Neural crest cell (in vitro differentiated cells): ENCODE data around the gene SLC30A7. TPM values are rescaled to one million over a fixed set of nuclear protein-coding genes. Genes with fewer than 3 reads are reported as not detected.

ENCODE experiments used
- DNase-seq: peaks from one replicate; pipeline ENCODE4 v3.0.0; 2021; ENCODE audit warnings: low read depth, mixed read lengths, low spot score
- H3K27ac Mint-ChIP-seq: one replicate; pipeline ENCODE4 v1.8.0; 2021; ENCODE audit warnings: mild to moderate bottlenecking, mixed read lengths; ENCODE audit not compliant: unreplicated experiment
- H3K27me3 Mint-ChIP-seq: 2 replicates; pipeline ENCODE4 v1.8.0; 2021; ENCODE audit warnings: low read depth, mild to moderate bottlenecking, mixed read lengths
- H3K36me3 Mint-ChIP-seq: 2 replicates; pipeline ENCODE4 v1.8.0; 2021; ENCODE audit warnings: low read depth, mild to moderate bottlenecking, mixed read lengths
- H3K4me1 Mint-ChIP-seq: 2 replicates; pipeline ENCODE4 v1.8.0; 2021; ENCODE audit warnings: mixed read lengths
- H3K4me3 Mint-ChIP-seq: one replicate; pipeline ENCODE4 v1.8.0; 2021; ENCODE audit warnings: mild to moderate bottlenecking, mixed read lengths
- H3K9me3 Mint-ChIP-seq: 2 replicates; pipeline ENCODE4 v1.8.0; 2021; ENCODE audit warnings: mixed read lengths
- total RNA-seq: library from RNA; stranded (reverse); gene quantifications from 2 replicates; pipeline ENCODE4 v1.2.1, GENCODE V29; 2021
- TF ChIP-seq, protein P1 (sequence below): fragments of 200-600 bp; sonication (generic); conservative IDR thresholded peaks from 2 replicates; pipeline ENCODE4 v1.5.0; 2021; ENCODE audit warnings: antibody characterized with exemption, mild to moderate bottlenecking

SLC30A7 gene
- total RNA-seq, 1 donor from 2014 or later, result 22.9 TPM

DNA sequence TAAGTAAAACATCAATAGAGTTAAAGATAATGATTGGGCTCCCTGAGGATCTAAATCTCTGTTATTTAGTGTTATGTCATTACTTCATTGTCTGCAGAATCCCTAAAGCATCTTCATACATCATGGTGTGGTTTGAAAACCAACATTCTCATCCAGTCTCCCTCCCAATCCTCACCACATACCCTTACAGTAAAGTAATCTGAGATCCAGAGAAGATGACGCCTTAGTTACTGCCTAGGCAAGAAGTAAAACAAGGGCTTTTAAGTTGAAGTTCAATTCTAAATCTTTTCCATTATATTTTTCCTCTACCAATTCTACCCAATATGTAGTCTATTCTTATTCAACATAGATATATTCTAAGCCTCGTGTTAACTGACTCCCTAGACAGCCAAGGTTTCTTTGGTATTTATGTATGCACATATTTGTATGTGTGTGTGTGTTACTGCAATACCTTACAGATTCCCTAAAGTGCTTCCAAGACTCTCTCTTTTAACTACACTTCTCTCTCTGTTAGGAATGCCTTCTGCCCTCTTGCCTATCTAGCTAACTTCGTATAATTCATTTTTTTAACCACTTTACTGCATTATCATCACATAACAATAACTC is 112.4 kb downstream of the SLC30A7 start:
- Mint-ChIP-seq H3K36me3 (peaks cover 25% of the 10 kb centered on the region), H3K9me3 (no peaks in the 10 kb centered on the region), H3K4me1 (peaks cover 8% of the 10 kb centered on the region), H3K27ac (no peak overlapping the region), H3K4me3 (no peak overlapping the region), H3K27me3 (no peaks in the 10 kb centered on the region)
- TF ChIP-seq, protein P1, sequence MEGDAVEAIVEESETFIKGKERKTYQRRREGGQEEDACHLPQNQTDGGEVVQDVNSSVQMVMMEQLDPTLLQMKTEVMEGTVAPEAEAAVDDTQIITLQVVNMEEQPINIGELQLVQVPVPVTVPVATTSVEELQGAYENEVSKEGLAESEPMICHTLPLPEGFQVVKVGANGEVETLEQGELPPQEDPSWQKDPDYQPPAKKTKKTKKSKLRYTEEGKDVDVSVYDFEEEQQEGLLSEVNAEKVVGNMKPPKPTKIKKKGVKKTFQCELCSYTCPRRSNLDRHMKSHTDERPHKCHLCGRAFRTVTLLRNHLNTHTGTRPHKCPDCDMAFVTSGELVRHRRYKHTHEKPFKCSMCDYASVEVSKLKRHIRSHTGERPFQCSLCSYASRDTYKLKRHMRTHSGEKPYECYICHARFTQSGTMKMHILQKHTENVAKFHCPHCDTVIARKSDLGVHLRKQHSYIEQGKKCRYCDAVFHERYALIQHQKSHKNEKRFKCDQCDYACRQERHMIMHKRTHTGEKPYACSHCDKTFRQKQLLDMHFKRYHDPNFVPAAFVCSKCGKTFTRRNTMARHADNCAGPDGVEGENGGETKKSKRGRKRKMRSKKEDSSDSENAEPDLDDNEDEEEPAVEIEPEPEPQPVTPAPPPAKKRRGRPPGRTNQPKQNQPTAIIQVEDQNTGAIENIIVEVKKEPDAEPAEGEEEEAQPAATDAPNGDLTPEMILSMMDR, result no peak
- DNase-seq, result no peak

GRCh38 chr1:101013776-101014175 is 117.9 kb downstream of the SLC30A7 start:
- H3K4me3 Mint-ChIP-seq, result no peak overlapping the region
- peaks cover 27% of the 10 kb centered on the region for H3K36me3 Mint-ChIP-seq
- DNase-seq, result no peak
- H3K27ac Mint-ChIP-seq, result no peak overlapping the region
- no peaks in the 10 kb centered on the region for H3K4me1 Mint-ChIP-seq
- H3K9me3 Mint-ChIP-seq, result no peaks in the 10 kb centered on the region
- H3K27me3 Mint-ChIP-seq, result no peaks in the 10 kb centered on the region
- TF ChIP-seq, protein P1, result no peak

DNA sequence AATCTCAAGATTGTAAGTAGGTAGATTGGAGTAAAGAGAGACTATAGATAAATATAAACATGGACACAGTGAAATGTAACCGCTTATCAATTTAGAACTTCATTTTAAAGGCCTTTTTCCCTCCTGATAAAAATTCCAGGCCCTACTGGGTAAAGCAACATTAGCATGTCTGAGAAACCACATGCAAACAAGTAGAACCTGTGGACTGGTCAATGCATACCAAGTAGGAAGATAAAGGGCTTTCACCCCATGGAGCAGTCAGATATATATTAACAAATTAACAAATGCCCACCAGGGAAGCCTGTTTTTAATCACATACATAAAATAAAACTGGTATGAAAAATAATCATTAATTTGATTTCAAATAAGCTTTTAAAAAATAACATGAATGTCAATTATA is 121.6 kb downstream of the SLC30A7 start:
- DNase-seq, result no peak
- H3K36me3 Mint-ChIP-seq, result peaks cover 23% of the 10 kb centered on the region
- H3K4me1 Mint-ChIP-seq, result no peaks in the 10 kb centered on the region
- TF ChIP-seq, protein P1, result no peak
- no peaks in the 10 kb centered on the region for H3K9me3 Mint-ChIP-seq
- H3K4me3 Mint-ChIP-seq, result no peak overlapping the region
- no peak overlapping the region for H3K27ac Mint-ChIP-seq
- no peaks in the 10 kb centered on the region for H3K27me3 Mint-ChIP-seq

GRCh38 chr1:101022294-101022693 is 126.4 kb downstream of the SLC30A7 start:
- TF ChIP-seq, protein P1, result no peak
- H3K4me1 Mint-ChIP-seq, result peaks cover 31% of the 10 kb centered on the region
- no peak overlapping the region for H3K27ac Mint-ChIP-seq
- H3K27me3 Mint-ChIP-seq, result no peaks in the 10 kb centered on the region
- no peak for DNase-seq
- no peaks in the 10 kb centered on the region for H3K9me3 Mint-ChIP-seq
- H3K36me3 Mint-ChIP-seq, result peaks cover 18% of the 10 kb centered on the region
- peak overlapping the region; percentile 67 for H3K4me3 Mint-ChIP-seq

DNA sequence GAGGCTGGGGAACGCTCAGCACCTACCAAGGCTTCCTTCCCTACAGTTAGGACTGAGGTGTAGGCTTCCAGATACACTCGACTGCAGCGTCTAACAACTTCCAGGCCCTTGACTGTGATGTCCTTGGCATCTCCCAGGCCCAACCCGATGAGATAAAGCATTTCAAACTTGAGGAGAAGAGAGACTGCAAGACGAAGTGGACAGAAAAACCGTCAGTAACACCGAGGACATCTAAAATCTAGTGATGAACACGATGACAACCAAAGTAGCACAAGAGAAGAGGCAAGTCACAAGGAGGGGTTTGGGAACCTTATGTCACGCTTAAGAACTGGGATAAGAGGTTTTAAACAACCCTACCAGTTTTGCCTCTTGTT is 129.4 kb downstream of the SLC30A7 start:
- no peak for DNase-seq
- Mint-ChIP-seq H3K4me3 (peak overlapping the region; percentile 99), H3K27ac (peak overlapping the region; percentile 100), H3K27me3 (no peaks in the 10 kb centered on the region), H3K4me1 (peaks cover 39% of the 10 kb centered on the region), H3K36me3 (peaks cover 15% of the 10 kb centered on the region), H3K9me3 (no peaks in the 10 kb centered on the region)
- TF ChIP-seq, protein P1, result no peak
